NCI-H2029 treated with DMSO at 0.1 percent for 48 hours (cell line): Measurements from ENCODE around the gene DDI2.
"Not testable (repeated sequence)": the region's sequence is repeated elsewhere in the genome, so short reads cannot be mapped to it uniquely, and the experiment has no call there.

Source experiments
- DNase-seq: peaks from one replicate; lab custom pipeline; 2025; lab: John Stamatoyannopoulos, UW

DDI2 gene

GRCh38 chr1:15617173-15618076 is at the start of gene DDI2:
DDI2 (plus strand) TSS chr1:15617458; CDS start chr1:15617671, 213 bp downstream.
- peak; percentile 78 for DNase-seq

GRCh38 chr1:15568387-15569073 is 48.7 kb upstream of the DDI2 start:
- DNase-seq = no peak

GRCh38 chr1:15570861-15571260 is 46.4 kb upstream of the DDI2 start:
- no peak for DNase-seq

GRCh38 chr1:15571266-15571665 is 46.0 kb upstream of the DDI2 start:
- no peak for DNase-seq

GRCh38 chr1:15573477-15573876 is 43.8 kb upstream of the DDI2 start:
- no peak for DNase-seq

- DNase-seq = no peak
Measured at GRCh38 chr1:15574741-15575140, 42.5 kb upstream of the DDI2 start.

- DNase-seq = no peak
Measured at GRCh38 chr1:15575549-15576150, 41.6 kb upstream of the DDI2 start.

GRCh38 chr1:15577691-15578090 is 39.6 kb upstream of the DDI2 start:
- peak; percentile 35 for DNase-seq

GRCh38 chr1:15578921-15579682 is 38.2 kb upstream of the DDI2 start:
- no peak for DNase-seq

GRCh38 chr1:15579683-15580047 is 37.6 kb upstream of the DDI2 start:
- DNase-seq = no peak

GRCh38 chr1:15583016-15583706 is 34.1 kb upstream of the DDI2 start:
- no peak for DNase-seq

- DNase-seq = no peak
Measured at GRCh38 chr1:15584489-15585363, 32.5 kb upstream of the DDI2 start, which contains the start of gene AGMAT. AGMAT (minus strand) TSS chr1:15585051; CDS start chr1:15584967, 84 bp downstream.

- DNase-seq = no peak
Measured at GRCh38 chr1:15592285-15592684, 25.0 kb upstream of the DDI2 start.

GRCh38 chr1:15595809-15596617 is 21.2 kb upstream of the DDI2 start:
- DNase-seq = no peak

- DNase-seq = no peak
Measured at GRCh38 chr1:15598436-15598835, 18.8 kb upstream of the DDI2 start.

GRCh38 chr1:15603050-15603965 is 13.9 kb upstream of the DDI2 start:
- DNase-seq = peak; percentile 72

- not testable (repeated sequence) for DNase-seq
Measured at GRCh38 chr1:15603966-15604282, 13.3 kb upstream of the DDI2 start.

GRCh38 chr1:15604400-15604799 is 12.9 kb upstream of the DDI2 start:
- DNase-seq = not testable (repeated sequence)
